GM12892 (cell line): Measurements from ENCODE around the gene CD58.

Source experiments
- POLR2A ChIP-seq: IDR thresholded peaks from 2 replicates; pipeline ENCODE4 v1.6.1; 2011; ENCODE audit warnings: low read depth, low read length, control low read depth
- POLR2AphosphoS5 ChIP-seq: IDR thresholded peaks from 2 replicates; pipeline ENCODE4 v1.6.1; 2011; ENCODE audit warnings: low read depth, low read length, control low read depth
- TAF1 ChIP-seq: IDR thresholded peaks from 2 replicates; pipeline ENCODE4 v1.6.1; 2011; ENCODE audit warnings: low read depth, mild to moderate bottlenecking, control low read depth, low read length, borderline replicate concordance

DNA sequence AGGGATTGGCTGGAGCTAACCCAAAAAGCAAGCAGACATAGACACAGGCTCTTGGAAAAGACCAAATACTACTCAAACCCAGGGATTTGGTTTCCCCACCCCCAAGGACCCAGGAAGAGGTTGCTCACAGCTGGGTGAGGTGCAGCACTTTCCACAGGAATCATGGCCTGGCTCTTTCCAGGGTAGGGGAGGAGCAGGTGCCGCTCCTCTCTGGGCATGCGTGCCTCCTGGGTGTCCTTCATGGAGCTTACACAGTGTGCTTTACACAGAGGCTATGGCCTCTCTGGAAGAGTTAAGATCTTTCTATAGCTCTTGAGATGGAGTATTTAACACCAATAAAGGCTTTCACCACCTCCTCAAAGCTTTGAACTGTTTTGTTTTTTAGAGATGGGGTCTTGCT, 88.3 kb downstream of the CD58 start:
- TF ChIP-seq POLR2A: no peak
- TF ChIP-seq POLR2AphosphoS5: no peak
- no peak for TF ChIP-seq TAF1
